Osteoblast (primary cell): ENCODE results near the gene ATE1. TPM values are rescaled to one million over a fixed set of nuclear protein-coding genes. Genes with fewer than 3 reads are reported as not detected.

Source experiments
- DNase-seq: peaks from one replicate; pipeline ENCODE4 v3.0.0; 2011; ENCODE audit warnings: low spot score, mixed read lengths; ENCODE audit not compliant: insufficient read length; ENCODE audit errors: missing footprints
- H2AFZ ChIP-seq: 2 replicates; pipeline ENCODE4 v1.6.0; 2011; ENCODE audit warnings: mild to moderate bottlenecking, low read length
- H3K27ac ChIP-seq: 2 replicates; pipeline ENCODE4 v1.5.1; 2011; ENCODE audit warnings: mild to moderate bottlenecking, low read depth, low read length, moderate library complexity
- H3K27me3 ChIP-seq: 2 replicates; pipeline ENCODE4 v1.6.0; 2012; ENCODE audit warnings: mild to moderate bottlenecking, control low read depth, inconsistent platforms, low read length, moderate library complexity; ENCODE audit not compliant: insufficient read depth
- H3K36me3 ChIP-seq: 2 replicates; pipeline ENCODE4 v1.5.1; 2011; ENCODE audit warnings: mild to moderate bottlenecking, low read length, control low read depth, moderate library complexity; ENCODE audit not compliant: insufficient read depth
- H3K4me1 ChIP-seq: 2 replicates; pipeline ENCODE4 v1.5.1; 2011; ENCODE audit warnings: mild to moderate bottlenecking, low read length, control low read depth, moderate library complexity; ENCODE audit not compliant: insufficient read depth
- H3K4me2 ChIP-seq: 2 replicates; pipeline ENCODE4 v1.6.0; 2011; ENCODE audit warnings: mild to moderate bottlenecking, low read length; ENCODE audit not compliant: insufficient read depth
- H3K4me3 ChIP-seq: fragments of 200-600 bp; sonication (generic); 3 replicates; pipeline ENCODE4 v1.5.1; 2012; ENCODE audit warnings: mild to moderate bottlenecking, low read length, inconsistent platforms; ENCODE audit not compliant: insufficient read depth
- H3K79me2 ChIP-seq: 2 replicates; pipeline ENCODE4 v1.6.0; 2012; ENCODE audit warnings: mild to moderate bottlenecking, low read length, control low read depth, inconsistent platforms; ENCODE audit not compliant: insufficient read depth
- H3K9me3 ChIP-seq: 2 replicates; pipeline ENCODE4 v1.5.1; 2011; ENCODE audit warnings: low read depth, low read length, control low read depth
- H4K20me1 ChIP-seq: 2 replicates; pipeline ENCODE4 v1.6.0; 2012; ENCODE audit warnings: mild to moderate bottlenecking, low read length, control low read depth; ENCODE audit not compliant: insufficient read depth
- CTCF ChIP-seq: IDR thresholded peaks from 2 replicates; pipeline ENCODE4 v1.5.1; 2011; ENCODE audit warnings: mild to moderate bottlenecking, low read depth, low read length, moderate library complexity; ENCODE audit errors: extremely low read depth
- total RNA-seq: library from RNA; depleted of rRNA; stranded (reverse); fragments of >200 nt; gene quantifications from 2 replicates; pipeline ENCODE4 v1.2.3, GENCODE V29; 2012

The ATE1 gene
- total RNA-seq, 1 donor = 21.0 TPM

- no peak for DNase-seq
These were observed 124.2 kb downstream of the ATE1 start for GRCh38 chr10:121803611-121804010.

GRCh38 chr10:121800831-121801230 lies 127.0 kb downstream of the ATE1 start:
- Histone ChIP-seq H4K20me1 (no peaks in the 10 kb centered on the region), H3K4me2 (no peak overlapping the region)

More at GRCh38 chr10:121803611-121804010, 124.2 kb downstream of the ATE1 start:
- peaks cover 4% of the 10 kb centered on the region for H3K4me1 ChIP-seq
- H3K27ac ChIP-seq = no peak overlapping the region
- H3K4me2 ChIP-seq = no peak overlapping the region
- no peaks in the 10 kb centered on the region for H3K36me3 ChIP-seq
- no peaks in the 10 kb centered on the region for H3K9me3 ChIP-seq
- H3K27me3 ChIP-seq = no peaks in the 10 kb centered on the region
- no peaks in the 10 kb centered on the region for H3K79me2 ChIP-seq
- H3K4me3 ChIP-seq = no peak overlapping the region
- no peak overlapping the region for H2AFZ ChIP-seq
- TF ChIP-seq CTCF = no peak
- no peaks in the 10 kb centered on the region for H4K20me1 ChIP-seq

GRCh38 chr10:121800146-121800545 lies 127.7 kb downstream of the ATE1 start:
- H3K9me3 ChIP-seq = no peaks in the 10 kb centered on the region
- H3K36me3 ChIP-seq = no peaks in the 10 kb centered on the region
- no peak overlapping the region for H2AFZ ChIP-seq
- H3K27ac ChIP-seq = no peak overlapping the region
- peaks cover 7% of the 10 kb centered on the region for H3K4me1 ChIP-seq
- no peaks in the 10 kb centered on the region for H4K20me1 ChIP-seq
- H3K27me3 ChIP-seq = no peaks in the 10 kb centered on the region
- TF ChIP-seq CTCF = no peak
- H3K4me3 ChIP-seq = no peak overlapping the region
- H3K79me2 ChIP-seq = no peaks in the 10 kb centered on the region
- no peak for DNase-seq
- H3K4me2 ChIP-seq = no peak overlapping the region

More at GRCh38 chr10:121800831-121801230, 127.0 kb downstream of the ATE1 start:
- no peaks in the 10 kb centered on the region for H3K27me3 ChIP-seq
- TF ChIP-seq CTCF = no peak
- no peak overlapping the region for H2AFZ ChIP-seq
- no peaks in the 10 kb centered on the region for H3K36me3 ChIP-seq
- no peaks in the 10 kb centered on the region for H3K79me2 ChIP-seq
- H3K9me3 ChIP-seq = no peaks in the 10 kb centered on the region
- no peak overlapping the region for H3K4me3 ChIP-seq
- no peak for DNase-seq
- peaks cover 7% of the 10 kb centered on the region for H3K4me1 ChIP-seq
- H3K27ac ChIP-seq = no peak overlapping the region

GRCh38 chr10:121797490-121797889 lies 130.3 kb downstream of the ATE1 start:
- no peak overlapping the region for H2AFZ ChIP-seq
- no peak for TF ChIP-seq CTCF
- no peaks in the 10 kb centered on the region for H3K36me3 ChIP-seq
- no peak for DNase-seq
- H3K27ac ChIP-seq = no peak overlapping the region
- H3K27me3 ChIP-seq = no peaks in the 10 kb centered on the region
- H3K4me3 ChIP-seq = no peak overlapping the region
- H3K9me3 ChIP-seq = no peaks in the 10 kb centered on the region
- H3K4me1 ChIP-seq = peaks cover 3% of the 10 kb centered on the region
- no peaks in the 10 kb centered on the region for H4K20me1 ChIP-seq
- no peak overlapping the region for H3K4me2 ChIP-seq
- H3K79me2 ChIP-seq = no peaks in the 10 kb centered on the region
